ENCODE data around the gene RASL10A. TPM values are rescaled to one million over a fixed set of nuclear protein-coding genes. Genes with fewer than 3 reads are reported as not detected.
A peak's percentile ranks its signal among the peaks of the same experiment; 100 is the strongest.

Gene RASL10A
- polyA plus RNA-seq, 12 donors = 1.2 to 2.5 (median 1.8) TPM; not detected in 2

- no peak for DNase-seq
These were observed 8.1 kb upstream of the RASL10A start for GRCh38 chr22:29323641-29324040.

GRCh38 chr22:29320546-29320945 lies 5.0 kb upstream of the RASL10A start:
- no peak for DNase-seq

- no peak for DNase-seq
These were observed 3.6 kb upstream of the RASL10A start for GRCh38 chr22:29319072-29319471.

GRCh38 chr22:29317827-29318454 lies 2.4 kb upstream of the RASL10A start:
- no peak for DNase-seq

- no peak for DNase-seq
These were observed 788 bp upstream of the RASL10A start for GRCh38 chr22:29316141-29316828.

- no peak for DNase-seq
These were observed 786 bp downstream of the RASL10A start for GRCh38 chr22:29314537-29315285.

- DNase-seq = no peak
These were observed 1.7 kb downstream of the RASL10A start for GRCh38 chr22:29313576-29314466.

- peak; percentile 63 for DNase-seq
These were observed 2.3 kb downstream of the RASL10A start for GRCh38 chr22:29313126-29313575.

- DNase-seq = no peak
These were observed 3.0 kb downstream of the RASL10A start for GRCh38 chr22:29312218-29313125.

GRCh38 chr22:29311464-29312217 lies 3.9 kb downstream of the RASL10A start:
- DNase-seq = no peak

GRCh38 chr22:29310863-29311339 lies 4.6 kb downstream of the RASL10A start:
- peak; percentile 97 for DNase-seq

GRCh38 chr22:29310065-29310862 lies 5.2 kb downstream of the RASL10A start:
- no peak for DNase-seq

GRCh38 chr22:29309332-29310064 lies 6.0 kb downstream of the RASL10A start:
- no peak for DNase-seq

GRCh38 chr22:29308791-29309262 lies 6.7 kb downstream of the RASL10A start:
- DNase-seq = no peak

- DNase-seq = no peak
These were observed 7.2 kb downstream of the RASL10A start for GRCh38 chr22:29308148-29308790.

- DNase-seq = no peak
These were observed 7.8 kb downstream of the RASL10A start for GRCh38 chr22:29307596-29308147.
